Measurements from ENCODE around the gene GPSM3.

DNA sequence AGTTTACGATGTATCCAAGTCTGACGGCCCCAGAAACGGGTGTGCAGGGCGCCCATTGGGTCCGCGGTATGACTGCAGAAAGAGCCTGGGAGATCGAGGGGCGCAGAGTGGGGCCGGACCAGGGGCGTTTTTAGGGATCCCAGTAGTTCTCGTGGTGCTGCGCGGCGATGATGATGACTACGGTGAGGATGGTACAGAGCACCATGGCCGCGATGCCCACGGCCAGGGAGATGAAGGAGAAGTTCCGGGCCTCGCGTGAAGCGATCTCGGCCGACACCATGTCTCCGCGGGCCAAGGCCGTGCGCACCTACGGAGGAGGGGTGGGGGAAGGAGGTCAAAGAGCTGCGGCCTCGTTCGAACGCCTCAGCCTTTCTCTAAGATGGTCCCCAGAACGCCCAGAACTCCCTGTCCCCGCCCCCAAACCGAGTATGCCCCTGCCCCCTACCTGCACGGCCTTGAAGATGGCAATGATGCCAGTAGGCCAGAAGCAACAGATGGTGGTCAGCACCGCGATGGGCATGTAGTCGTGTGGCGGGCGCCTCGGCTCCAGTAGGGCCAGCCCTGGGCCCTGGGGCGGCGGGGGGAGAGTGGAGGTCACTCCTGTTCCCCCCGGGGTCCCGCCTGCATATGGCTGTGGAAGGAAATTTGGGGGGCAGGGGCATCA lies 43.2 kb downstream of the GPSM3 start:
- TF ChIP-seq CTCF (IDR thresholded peaks at IDR 0.05) (no peak), EP300 (IDR thresholded peaks at IDR 0.05) (no peak), POLR2A (IDR thresholded peaks at IDR 0.05) (no peak)
